Chondrocyte (in vitro differentiated cells): ENCODE results near the gene PHF21B. TPM values are rescaled to one million over a fixed set of nuclear protein-coding genes. Genes with fewer than 3 reads are reported as not detected.

ENCODE experiments used
- DNase-seq: peaks from one replicate; pipeline ENCODE4 v3.0.0; 2021; ENCODE audit warnings: mixed read lengths, low spot score
- H3K27ac Mint-ChIP-seq: one replicate; pipeline ENCODE4 v1.8.0; 2021; ENCODE audit warnings: mild to moderate bottlenecking, moderate library complexity, mixed read lengths; ENCODE audit not compliant: unreplicated experiment
- H3K27me3 Mint-ChIP-seq: 2 replicates; pipeline ENCODE4 v1.8.0; 2021; ENCODE audit warnings: low read depth, mixed read lengths
- H3K36me3 Mint-ChIP-seq: 2 replicates; pipeline ENCODE4 v1.8.0; 2021; ENCODE audit warnings: low read depth, mixed read lengths
- H3K4me1 Mint-ChIP-seq: 2 replicates; pipeline ENCODE4 v1.8.0; 2021; ENCODE audit warnings: low read depth, mild to moderate bottlenecking, mixed read lengths
- H3K4me3 Mint-ChIP-seq: one replicate; pipeline ENCODE4 v1.8.0; 2021; ENCODE audit warnings: mild to moderate bottlenecking, moderate library complexity, mixed read lengths; ENCODE audit not compliant: unreplicated experiment
- H3K9me3 Mint-ChIP-seq: 2 replicates; pipeline ENCODE4 v1.8.0; 2021; ENCODE audit warnings: low read depth, mixed read lengths
- CTCF ChIP-seq: fragments of 200-600 bp; sonication (generic); IDR thresholded peaks from 2 replicates; pipeline ENCODE4 v1.5.0; 2021; ENCODE audit warnings: antibody characterized with exemption, mild to moderate bottlenecking, moderate library complexity
- total RNA-seq: library from RNA; stranded (reverse); gene quantifications from 3 replicates; pipeline ENCODE4 v1.2.1, GENCODE V29; 2021

Gene PHF21B
- total RNA-seq, 1 donor from 2014 or later, result 0.82 TPM

- Mint-ChIP-seq H3K36me3 (no peaks in the 10 kb centered on the region), H3K27ac (no peak overlapping the region), H3K4me1 (no peaks in the 10 kb centered on the region), H3K4me3 (no peak overlapping the region), H3K27me3 (peaks cover 52% of the 10 kb centered on the region), H3K9me3 (peaks cover 3% of the 10 kb centered on the region)
- TF ChIP-seq CTCF, result no peak
- DNase-seq, result no peak
Observed at GRCh38 chr22:45033136-45033535, 23.3 kb upstream of the PHF21B start.

GRCh38 chr22:45031629-45032403, 22.0 kb upstream of the PHF21B start:
- H3K4me3 Mint-ChIP-seq, result no peak overlapping the region
- no peak for TF ChIP-seq CTCF
- H3K27ac Mint-ChIP-seq, result no peak overlapping the region
- no peak for DNase-seq
- H3K4me1 Mint-ChIP-seq, result no peaks in the 10 kb centered on the region
- H3K27me3 Mint-ChIP-seq, result peaks cover 46% of the 10 kb centered on the region
- H3K36me3 Mint-ChIP-seq, result no peaks in the 10 kb centered on the region
- no peaks in the 10 kb centered on the region for H3K9me3 Mint-ChIP-seq

GRCh38 chr22:45029501-45029900, 19.7 kb upstream of the PHF21B start:
- H3K27me3 Mint-ChIP-seq, result peaks cover 56% of the 10 kb centered on the region
- no peak for TF ChIP-seq CTCF
- no peaks in the 10 kb centered on the region for H3K36me3 Mint-ChIP-seq
- H3K9me3 Mint-ChIP-seq, result no peaks in the 10 kb centered on the region
- H3K4me1 Mint-ChIP-seq, result no peaks in the 10 kb centered on the region
- no peak overlapping the region for H3K4me3 Mint-ChIP-seq
- DNase-seq, result no peak
- no peak overlapping the region for H3K27ac Mint-ChIP-seq

GRCh38 chr22:45026511-45026910, 16.7 kb upstream of the PHF21B start:
- no peaks in the 10 kb centered on the region for H3K9me3 Mint-ChIP-seq
- DNase-seq, result no peak
- no peak for TF ChIP-seq CTCF
- H3K36me3 Mint-ChIP-seq, result no peaks in the 10 kb centered on the region
- H3K27ac Mint-ChIP-seq, result no peak overlapping the region
- no peaks in the 10 kb centered on the region for H3K4me1 Mint-ChIP-seq
- H3K27me3 Mint-ChIP-seq, result peaks cover 71% of the 10 kb centered on the region
- no peak overlapping the region for H3K4me3 Mint-ChIP-seq

GRCh38 chr22:45023431-45023830, 13.6 kb upstream of the PHF21B start:
- H3K27me3 Mint-ChIP-seq, result peaks cover 57% of the 10 kb centered on the region
- no peak overlapping the region for H3K27ac Mint-ChIP-seq
- H3K4me1 Mint-ChIP-seq, result no peaks in the 10 kb centered on the region
- DNase-seq, result no peak
- no peaks in the 10 kb centered on the region for H3K9me3 Mint-ChIP-seq
- no peak for TF ChIP-seq CTCF
- no peak overlapping the region for H3K4me3 Mint-ChIP-seq
- H3K36me3 Mint-ChIP-seq, result no peaks in the 10 kb centered on the region
